Measurements from ENCODE around the gene ATP6V1G3.

ATP6V1G3 gene

GRCh38 chr1:198538579-198539364 is 1.7 kb downstream of the ATP6V1G3 start:
- ATAC-seq, result no peak
- TF ChIP-seq ZFP30 (CRISPR knock-in tag; IDR thresholded peaks at IDR 0.05), result no peak
- TF ChIP-seq RARB (CRISPR knock-in tag; IDR thresholded peaks at IDR 0.05), result no peak
- TF ChIP-seq ZFP3 (CRISPR knock-in tag; IDR thresholded peaks at IDR 0.05), result no peak
- TF ChIP-seq CREB5 (CRISPR knock-in tag; IDR thresholded peaks at IDR 0.05; ENCODE audit: low read depth), result no peak

- TF ChIP-seq GLIS3 (CRISPR knock-in tag; IDR thresholded peaks at IDR 0.05) (no peak), ISL1 (CRISPR knock-in tag; IDR thresholded peaks at IDR 0.05) (no peak), SNAI2 (CRISPR knock-in tag; IDR thresholded peaks at IDR 0.05) (no peak), BACH2 (CRISPR knock-in tag; IDR thresholded peaks at IDR 0.05; ENCODE audit: borderline replicate concordance) (no peak), ZFP3 (CRISPR knock-in tag; IDR thresholded peaks at IDR 0.05) (no peak), CSRNP3 (CRISPR knock-in tag; IDR thresholded peaks at IDR 0.05) (no peak)
- no peak; the same call in 2 of the 3 replicates for ATAC-seq
Observed at GRCh38 chr1:198535631-198536030, 4.8 kb downstream of the ATP6V1G3 start.

GRCh38 chr1:198534548-198535418 is 5.7 kb downstream of the ATP6V1G3 start:
- ATAC-seq, result no peak
- TF ChIP-seq CSRNP3 (CRISPR knock-in tag; IDR thresholded peaks at IDR 0.05), result no peak
- TF ChIP-seq ISL1 (CRISPR knock-in tag; IDR thresholded peaks at IDR 0.05), result no peak
- no peak for TF ChIP-seq ZNF8 (CRISPR knock-in tag; IDR thresholded peaks at IDR 0.05)
- TF ChIP-seq PATZ1 (CRISPR knock-in tag; IDR thresholded peaks at IDR 0.05; ENCODE audit: borderline replicate concordance), result no peak
- TF ChIP-seq TCF4 (CRISPR knock-in tag; IDR thresholded peaks at IDR 0.05; ENCODE audit: borderline replicate concordance), result no peak
- TF ChIP-seq RARB (CRISPR knock-in tag; IDR thresholded peaks at IDR 0.05), result no peak
- TF ChIP-seq ARNTL (CRISPR knock-in tag; IDR thresholded peaks at IDR 0.05; ENCODE audit: borderline replicate concordance, low read depth), result no peak

GRCh38 chr1:198531891-198532290 is 8.6 kb downstream of the ATP6V1G3 start:
- ATAC-seq, result no peak
- TF ChIP-seq BACH2 (CRISPR knock-in tag; IDR thresholded peaks at IDR 0.05; ENCODE audit: borderline replicate concordance) (no peak), ZFP30 (CRISPR knock-in tag; IDR thresholded peaks at IDR 0.05) (no peak), TOX (CRISPR knock-in tag; IDR thresholded peaks at IDR 0.05; ENCODE audit: borderline replicate concordance) (no peak), OSR1 (CRISPR knock-in tag; IDR thresholded peaks at IDR 0.05) (no peak), ZC3H10 (CRISPR knock-in tag; IDR thresholded peaks at IDR 0.05) (no peak), GLIS3 (CRISPR knock-in tag; IDR thresholded peaks at IDR 0.05) (no peak), CSDC2 (CRISPR knock-in tag; IDR thresholded peaks at IDR 0.05) (no peak), TSHZ2 (CRISPR knock-in tag; IDR thresholded peaks at IDR 0.05) (no peak), ZNF70 (CRISPR knock-in tag; IDR thresholded peaks at IDR 0.05) (no peak), PPARA (CRISPR knock-in tag; IDR thresholded peaks at IDR 0.05; ENCODE audit: borderline replicate concordance) (no peak), TCF4 (CRISPR knock-in tag; IDR thresholded peaks at IDR 0.05; ENCODE audit: borderline replicate concordance) (no peak), ZNF565 (CRISPR knock-in tag; conservative IDR thresholded peaks at IDR 0.05; ENCODE audit: low read depth) (no peak), ESRRG (CRISPR knock-in tag; IDR thresholded peaks at IDR 0.05) (no peak), CREB5 (CRISPR knock-in tag; IDR thresholded peaks at IDR 0.05; ENCODE audit: low read depth) (no peak), ZNF8 (CRISPR knock-in tag; IDR thresholded peaks at IDR 0.05) (no peak), ISL1 (CRISPR knock-in tag; IDR thresholded peaks at IDR 0.05) (no peak)
